Right ventricle myocardium superior (tissue), 1 donor: ENCODE measurements around the gene PRKN. TPM values are rescaled to one million over a fixed set of nuclear protein-coding genes. Genes with fewer than 3 reads are reported as not detected.
A peak's percentile ranks its signal among the peaks of the same experiment; 100 is the strongest.
"Not testable (repeated sequence)": the region's sequence is repeated elsewhere in the genome, so short reads cannot be mapped to it uniquely, and the experiment has no call there.

ENCODE experiments used
- ATAC-seq: fragments of 200-7000 bp; cut with Tn5 transposase; one replicate; pipeline ENCODE4 v1.9.1; 2020; ENCODE audit warnings: mild to moderate bottlenecking; ENCODE audit not compliant: poor library complexity
- DNase-seq: peaks from one replicate; pipeline ENCODE4 v3.0.0-alpha.2; 2020
- intact Hi-C: fragments of 100-400 bp; cut with DNase I; formaldehyde crosslinking; loops from one replicate; pipeline ENCODE4 v1.11.2; 2022
- total RNA-seq: library from RNA; stranded (reverse); fragmentation: NEBNext Ultra II Directional; extraction: Animal tissue kit (Norgen Biotek cat#: 25700); gene quantifications from one replicate; pipeline ENCODE4 v1.2.1, GENCODE V29; 2021
- donor health status: DM: no; HTN: yes; CAD: no; lungs with severe emphysema.

The PRKN gene
- total RNA-seq, 1 donor from 2014 or later = 20.6 TPM

DNA sequence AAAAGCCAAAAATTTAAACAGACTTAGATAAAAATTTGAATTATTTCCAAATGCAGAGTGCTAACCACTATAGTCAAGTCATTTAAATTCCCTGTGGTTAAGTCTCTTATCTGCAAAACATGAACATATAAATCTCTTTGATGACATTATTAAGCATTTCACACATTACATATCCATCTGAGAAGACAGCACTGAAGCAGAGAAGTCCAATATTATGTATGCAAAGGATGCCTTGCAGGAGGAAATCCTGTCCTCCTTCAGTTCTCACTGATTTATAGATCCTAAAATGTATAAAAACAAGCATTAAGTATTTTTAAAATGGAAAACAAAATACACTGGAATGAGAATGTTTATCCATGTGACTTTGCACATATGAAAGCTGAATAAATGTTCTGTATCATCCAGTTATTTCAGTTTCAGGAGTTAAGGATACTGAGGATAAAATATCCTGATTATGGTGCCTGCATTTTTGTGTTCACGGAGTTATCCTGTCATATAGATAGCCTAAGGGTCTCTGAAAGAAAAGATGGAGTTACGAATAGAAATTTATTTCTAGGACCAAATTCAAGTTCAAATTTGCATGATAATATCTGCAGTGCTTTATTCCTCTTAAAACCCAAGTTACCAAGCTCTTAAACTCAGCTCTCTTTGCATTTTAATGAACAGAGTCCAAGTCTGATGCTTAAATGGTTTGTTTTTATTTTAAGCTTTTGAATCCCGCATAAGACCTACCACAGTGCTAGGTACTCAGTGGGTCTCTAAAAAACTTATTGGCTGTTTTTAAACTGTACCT, 145.4 kb downstream of the PRKN start:
- no peak for DNase-seq
- intact Hi-C loops = no loop called here
- ATAC-seq = no peak

DNA sequence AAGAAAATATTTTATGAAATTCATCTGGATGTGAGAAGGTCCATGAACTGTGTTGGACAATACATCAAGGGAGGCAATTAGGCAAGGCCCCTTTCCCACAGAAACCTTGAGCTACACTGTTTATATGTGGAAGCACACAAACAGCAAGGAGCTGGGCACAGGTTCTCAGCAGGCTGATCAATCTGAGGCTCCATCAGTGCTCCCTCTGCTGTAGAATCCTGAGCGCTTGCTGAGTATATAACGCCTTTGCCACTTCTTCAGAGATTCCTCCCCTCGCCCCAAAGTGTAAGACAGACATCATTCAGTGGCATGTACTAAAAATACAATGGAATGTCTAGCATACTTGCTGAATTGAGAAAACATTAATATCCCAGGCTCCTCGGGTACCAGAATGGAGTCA, 146.9 kb downstream of the PRKN start:
- ATAC-seq = no peak
- intact Hi-C loops = no loop called here
- DNase-seq = no peak

DNA sequence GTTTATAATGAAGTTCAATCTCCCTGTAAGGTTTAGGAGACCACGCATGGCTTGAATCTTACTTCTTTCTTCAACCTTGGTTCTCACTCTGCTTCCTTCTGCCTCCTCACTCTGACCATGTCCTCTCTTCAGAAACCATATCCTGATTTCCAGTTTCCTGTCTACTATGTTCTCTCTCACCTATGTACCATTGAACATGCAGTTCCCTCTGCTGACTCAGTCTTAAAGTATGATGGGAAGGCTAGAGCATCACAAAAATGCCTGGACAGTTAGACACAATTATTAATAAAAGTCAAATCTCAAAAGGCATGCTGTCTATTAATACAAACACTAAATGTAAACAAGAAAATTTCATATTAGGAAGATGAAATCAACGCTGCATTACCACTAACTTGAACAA, 151.6 kb downstream of the PRKN start:
- DNase-seq (no peak), ATAC-seq (no peak)
- intact Hi-C loops = no loop called here

DNA sequence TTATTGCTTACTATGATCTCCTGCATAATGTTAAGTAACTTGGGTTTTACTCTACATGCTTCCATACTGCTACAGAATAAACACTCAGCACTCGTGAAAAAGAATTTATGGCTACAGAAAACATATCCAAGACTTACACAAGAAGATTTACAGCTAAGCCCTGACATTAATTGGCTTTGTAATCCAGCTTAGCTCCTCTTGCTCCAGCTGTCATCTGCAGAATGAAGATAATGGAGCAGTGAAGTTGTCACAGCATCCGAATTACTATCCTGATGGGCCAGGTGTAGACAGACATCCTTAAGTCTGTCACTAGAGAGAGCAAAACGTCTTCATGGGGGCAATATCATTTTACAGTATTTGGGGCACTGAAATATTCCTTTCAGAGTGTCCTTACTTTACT, 155.3 kb downstream of the PRKN start:
- ATAC-seq = no peak
- DNase-seq = no peak
- intact Hi-C loops = no loop called here

DNA sequence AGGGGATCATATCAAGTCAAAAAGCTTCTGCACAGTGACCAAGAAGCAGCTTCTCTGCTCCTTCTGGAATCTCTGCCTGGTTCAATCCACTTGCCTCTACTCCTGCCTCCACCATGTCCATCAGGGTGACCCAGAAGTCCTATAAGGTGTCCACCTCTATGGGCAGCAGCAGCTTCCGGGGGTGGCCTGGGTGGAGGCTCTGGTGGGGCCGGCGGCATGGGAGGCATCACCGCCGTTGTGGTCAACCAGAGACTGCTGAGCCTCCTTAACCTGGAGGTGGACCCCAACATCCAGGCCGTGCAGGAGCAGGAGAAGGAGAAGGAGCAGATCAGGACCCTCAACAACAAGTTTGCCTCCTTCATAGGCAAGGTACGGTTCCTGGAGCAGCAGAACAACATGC, 159.3 kb downstream of the PRKN start:
- intact Hi-C loops = no loop called here
- ATAC-seq (no peak), DNase-seq (no peak)

DNA sequence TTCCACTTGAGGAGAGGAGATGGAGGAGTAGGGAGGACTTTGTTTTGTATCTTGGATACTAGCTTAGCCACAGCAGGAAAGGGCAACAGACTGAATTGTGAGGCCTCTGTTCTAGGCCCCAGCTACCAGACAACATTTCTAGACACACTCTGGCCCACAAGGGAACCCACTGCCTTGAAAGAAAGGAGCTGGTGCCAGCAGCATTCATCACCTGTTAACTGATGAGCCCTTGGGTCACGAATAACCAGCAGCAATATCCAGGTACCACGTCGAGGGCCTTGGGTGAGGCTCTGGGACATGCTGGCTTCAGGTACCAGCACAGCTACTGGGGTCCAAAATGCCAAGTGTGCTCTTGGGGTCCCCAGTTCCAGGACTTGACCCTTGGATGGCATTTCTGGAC, 165.5 kb downstream of the PRKN start:
- intact Hi-C loops = no loop called here
- ATAC-seq (no peak), DNase-seq (no peak)

DNA sequence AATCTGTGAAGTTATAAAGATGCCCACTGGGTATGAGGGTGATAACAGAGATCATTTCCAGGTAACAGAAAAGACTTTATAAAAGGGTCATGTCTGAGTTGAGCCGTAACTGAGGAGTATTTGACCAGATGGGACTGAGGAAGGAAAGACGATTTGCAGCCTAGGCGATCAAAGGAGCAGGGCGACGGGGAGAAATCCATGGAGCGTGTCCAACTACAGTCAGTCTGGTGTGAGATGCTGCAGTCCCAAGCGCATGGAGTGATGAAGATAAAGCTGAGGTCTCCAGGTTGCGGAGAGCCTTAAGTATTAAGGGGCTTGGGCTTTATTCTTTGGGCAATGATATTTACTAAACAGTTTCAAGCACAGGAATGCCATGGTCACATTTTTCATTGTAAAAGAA, 166.7 kb downstream of the PRKN start:
- DNase-seq (no peak), ATAC-seq (no peak)
- intact Hi-C loops = no loop called here

DNA sequence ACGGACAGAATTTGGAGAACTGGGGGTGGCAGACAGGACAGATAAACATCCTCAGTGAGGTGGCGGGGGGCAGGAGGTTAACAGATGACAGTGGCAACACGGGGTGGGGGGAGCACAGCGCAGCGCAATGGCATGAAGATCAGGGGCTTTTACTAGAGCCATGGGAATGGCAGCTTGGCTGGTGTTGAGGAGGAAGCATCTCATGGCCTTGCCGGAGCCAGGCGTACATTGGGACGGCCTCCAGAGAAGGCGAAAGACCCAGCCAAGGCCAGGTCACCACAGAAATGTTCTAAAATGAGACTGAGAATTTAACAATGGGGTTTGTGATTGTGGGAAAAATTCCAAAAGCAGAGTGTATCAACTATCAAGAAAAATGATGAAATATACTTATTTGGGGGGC, 173.0 kb downstream of the PRKN start:
- intact Hi-C loops = no loop called here
- DNase-seq (no peak), ATAC-seq (no peak)

DNA sequence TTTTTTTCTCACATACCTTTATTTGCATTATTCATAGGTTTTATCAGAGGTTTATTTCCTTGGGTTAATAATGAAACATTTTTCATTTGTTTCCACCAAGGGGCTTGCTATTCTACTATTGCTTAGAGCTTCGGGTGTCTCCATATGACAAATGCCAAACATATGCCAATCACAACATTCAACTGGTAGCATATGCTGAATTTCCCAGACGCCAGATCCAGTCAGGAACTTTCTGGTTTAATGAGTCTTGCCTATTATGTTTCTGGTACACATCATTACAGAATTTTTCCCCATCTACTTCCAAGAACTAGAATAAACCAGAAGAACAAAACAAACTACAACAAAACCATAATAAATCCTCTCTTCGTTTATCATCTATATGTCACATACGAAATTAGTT, 180.7 kb downstream of the PRKN start:
- intact Hi-C loops = no loop called here
- ATAC-seq (no peak), DNase-seq (no peak)

DNA sequence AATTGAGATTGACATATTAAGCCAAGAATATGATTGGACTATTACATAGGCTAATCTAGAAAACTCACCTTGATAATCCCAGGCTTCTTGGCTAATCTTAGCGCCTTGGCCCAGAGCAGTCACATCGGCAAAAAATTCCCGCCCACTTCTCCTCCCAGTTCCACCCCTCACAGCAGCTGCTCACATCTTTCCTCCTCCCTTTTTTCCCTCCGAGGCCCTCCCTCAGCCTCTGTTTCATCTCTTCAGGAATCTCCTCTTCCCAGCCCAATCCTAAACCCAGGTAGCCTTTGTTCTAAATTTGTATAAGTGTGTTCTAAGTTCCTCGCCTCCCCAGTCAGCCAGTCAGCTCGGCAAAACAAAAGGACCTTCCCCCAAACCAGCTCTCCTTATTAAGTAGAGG, 184.3 kb downstream of the PRKN start:
- no peak for ATAC-seq
- intact Hi-C loops = no loop called here
- DNase-seq = no peak

DNA sequence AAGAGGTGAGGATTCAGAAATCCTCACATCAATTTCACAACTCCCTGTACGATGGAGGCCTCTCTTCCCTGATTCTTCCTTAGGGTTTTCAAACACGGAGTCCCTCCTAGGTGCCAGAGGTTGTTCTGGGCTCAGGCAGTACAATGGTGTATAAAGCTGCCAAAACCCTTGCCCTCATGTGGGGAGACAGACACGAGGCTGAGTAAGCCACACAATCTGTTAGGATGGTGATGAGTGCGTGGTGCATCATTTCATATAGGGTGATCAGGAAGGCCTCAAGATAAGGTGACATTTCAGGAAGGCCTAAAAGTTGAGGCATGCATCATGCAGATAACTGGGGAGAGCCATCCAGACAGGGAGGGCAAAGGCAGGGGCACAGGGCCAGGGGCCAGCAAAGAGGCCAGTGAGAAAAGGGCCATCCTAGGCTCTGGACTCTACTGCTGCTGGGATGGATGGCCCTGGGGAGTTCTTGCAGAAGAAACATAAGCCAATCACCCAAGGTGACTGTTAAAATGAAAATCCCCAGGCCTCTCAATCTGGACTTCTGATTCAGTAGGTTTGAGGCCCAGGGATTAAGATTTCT, 186.5 kb downstream of the PRKN start:
- intact Hi-C loops = no loop called here
- DNase-seq = no peak
- ATAC-seq = no peak

DNA sequence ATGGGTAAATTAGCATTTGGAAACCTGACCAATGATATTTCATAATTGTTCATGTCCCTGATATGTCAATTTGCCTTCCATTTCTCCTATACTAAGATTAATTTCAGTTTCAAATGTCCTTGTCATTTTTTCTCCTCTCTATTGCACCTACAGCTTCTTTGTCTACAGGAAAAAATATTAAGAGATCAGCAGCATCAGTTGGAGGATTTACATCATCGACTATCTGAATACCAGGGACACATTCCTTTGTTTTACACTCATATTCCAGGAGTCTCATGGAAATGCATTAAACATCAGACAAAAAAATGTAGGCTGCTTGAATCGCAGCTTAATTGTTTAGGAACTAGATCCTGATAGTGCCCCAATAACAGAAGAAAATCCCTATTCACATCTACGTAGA, 188.2 kb downstream of the PRKN start:
- intact Hi-C loops = loop anchor here (10.0 kb wide), 1 partner anchor 185 kb away; the partner anchor contains the start of genes PACRG and PRKN
- ATAC-seq (no peak), DNase-seq (no peak)

DNA sequence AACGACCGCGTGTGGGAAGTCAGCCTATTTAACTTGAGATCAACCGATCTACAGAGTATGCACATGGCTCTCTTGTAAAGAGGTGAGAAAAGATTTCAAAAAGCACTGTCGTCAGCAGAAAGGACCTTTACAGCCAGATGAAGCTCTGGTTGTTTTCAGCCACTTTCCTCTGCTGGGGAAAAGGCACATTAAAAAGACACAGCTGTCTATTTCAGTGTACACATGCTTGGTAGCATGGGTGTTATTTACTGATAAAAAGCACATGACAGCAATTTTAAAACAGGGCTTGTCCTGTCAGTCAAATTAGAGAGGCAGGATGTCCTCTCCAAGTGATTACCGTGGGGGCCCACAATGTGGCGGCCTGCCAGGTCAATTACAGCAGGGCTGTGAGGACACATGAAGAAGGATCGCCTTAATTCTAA, 188.9 kb downstream of the PRKN start:
- ATAC-seq = peak; percentile 95
- intact Hi-C loops = loop anchor here (10.0 kb wide), 1 partner anchor 186 kb away; the partner anchor contains the start of genes PACRG and PRKN

DNA sequence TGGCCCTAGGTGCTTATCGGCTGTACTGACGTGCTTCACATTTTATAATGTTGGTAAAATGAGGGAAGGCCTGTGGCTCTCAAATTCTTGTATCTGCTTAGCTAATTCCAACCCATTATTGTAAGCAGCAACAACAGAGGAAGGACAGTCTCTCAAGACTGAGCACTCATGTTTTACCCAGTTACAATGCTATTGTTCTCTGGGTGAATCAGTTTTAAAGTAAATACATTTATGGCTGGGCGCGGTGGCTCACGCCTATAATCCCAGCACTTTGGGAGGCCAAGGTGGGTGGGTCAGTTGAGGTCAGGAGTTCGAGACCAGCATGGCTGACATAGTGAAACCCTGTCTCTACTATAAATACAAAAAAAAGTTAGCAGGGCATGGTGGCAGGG, 194.6 kb downstream of the PRKN start:
- intact Hi-C loops = loop anchor here (10.0 kb wide), 1 partner anchor 192 kb away; the partner anchor contains the start of genes PACRG and PRKN
- DNase-seq (no peak), ATAC-seq (no peak)

More for the DNA sequence above, 188.9 kb downstream of the PRKN start:
- peak; percentile 90 for DNase-seq

DNA sequence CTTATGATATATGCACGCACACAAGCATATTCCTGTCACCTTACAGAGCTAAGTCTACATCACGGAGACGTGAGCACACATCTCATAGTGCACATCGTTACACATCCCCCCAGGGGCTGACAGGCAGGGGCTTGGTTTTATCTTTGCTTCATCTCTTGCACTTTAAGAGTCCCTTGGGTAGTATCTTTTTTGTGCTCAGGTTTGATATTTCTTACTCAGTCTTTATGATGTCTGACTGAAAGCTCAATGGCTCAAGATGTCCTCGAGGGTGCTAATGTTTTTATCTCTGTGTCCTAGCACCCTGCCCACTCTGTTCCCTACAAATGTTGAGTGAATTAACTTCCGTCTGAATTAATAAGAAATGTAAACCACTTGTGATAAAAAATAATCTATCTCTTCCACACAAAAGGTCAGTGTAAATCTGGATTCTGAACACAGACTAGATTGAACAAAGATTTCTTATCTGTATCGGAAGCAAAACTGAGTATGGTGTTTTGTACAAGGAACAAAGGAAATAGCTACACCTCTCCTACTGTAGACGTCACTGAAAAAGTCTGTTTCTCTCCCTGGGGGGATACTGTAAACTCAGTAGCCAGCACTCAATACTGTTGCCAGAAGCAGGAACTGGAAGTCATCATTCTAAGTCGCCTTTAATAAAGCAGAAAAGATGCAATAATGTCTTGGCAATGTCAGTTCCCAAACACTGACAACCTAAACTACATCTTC, 195.1 kb downstream of the PRKN start:
- no peak for DNase-seq
- ATAC-seq = peak; percentile 19
- intact Hi-C loops = loop anchor here (10.0 kb wide), 1 partner anchor 192 kb away; the partner anchor contains the start of genes PACRG and PRKN

DNA sequence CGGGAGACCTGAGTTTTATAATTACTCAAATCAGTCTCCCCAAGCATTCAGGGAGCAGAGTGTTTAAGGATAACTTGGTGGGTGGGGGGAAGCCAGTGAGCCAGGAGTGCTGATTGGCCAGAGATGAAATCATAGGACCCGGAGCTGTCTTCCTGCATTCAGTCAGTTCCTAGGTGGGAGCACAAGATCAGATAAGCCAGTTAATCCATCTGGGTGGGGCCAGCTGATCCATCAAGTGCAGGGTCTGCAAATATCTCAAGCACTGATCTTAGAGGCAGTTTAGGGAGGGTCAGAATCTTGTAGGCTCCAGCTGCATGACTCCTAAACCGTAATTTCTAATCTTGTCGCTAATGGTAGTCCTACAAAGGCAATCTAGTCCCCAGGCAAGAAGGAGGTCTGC, 196.2 kb downstream of the PRKN start:
- not testable (repeated sequence) for ATAC-seq, DNase-seq
- intact Hi-C loops = loop anchor here (10.0 kb wide), 1 partner anchor 193 kb away; the partner anchor contains the start of genes PACRG and PRKN

DNA sequence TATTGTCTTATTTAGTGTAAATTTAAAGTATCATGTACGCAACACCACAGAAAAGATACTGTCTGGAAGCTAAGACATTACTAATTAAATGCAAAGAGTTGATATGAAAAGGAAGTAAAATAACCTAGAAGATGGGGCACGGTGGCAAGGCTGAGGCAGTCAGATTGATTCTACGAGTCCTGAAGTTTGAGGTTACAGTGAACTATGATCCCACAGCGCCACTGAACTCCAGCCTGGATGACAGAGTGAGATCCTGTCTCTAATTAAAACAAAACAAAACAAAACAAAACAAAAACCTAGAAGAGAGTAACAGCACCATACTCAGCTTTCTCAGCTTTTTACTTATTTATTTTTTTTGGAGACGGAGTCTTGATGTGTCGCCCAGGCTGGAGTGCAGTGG, 199.0 kb downstream of the PRKN start:
- ATAC-seq = no peak
- intact Hi-C loops = no loop called here
- no peak for DNase-seq

DNA sequence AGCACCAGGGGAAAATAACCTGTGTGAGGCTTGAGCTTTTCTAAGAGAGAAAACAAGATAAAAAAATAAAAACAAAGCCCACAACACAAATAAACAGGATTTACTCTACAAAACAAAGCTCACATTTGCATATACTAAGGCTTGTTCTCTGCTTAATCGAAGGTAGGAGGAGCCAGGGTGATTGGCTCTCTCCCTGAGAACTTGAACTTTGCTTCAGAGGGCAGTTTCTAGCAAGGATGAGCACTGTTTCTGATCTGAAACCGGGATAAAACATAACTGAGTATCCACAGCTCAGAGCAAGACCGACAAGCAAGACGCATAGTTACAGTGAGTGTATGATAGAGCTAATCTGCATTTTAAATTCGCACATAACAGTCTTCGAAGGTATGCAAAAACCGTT, 200.6 kb downstream of the PRKN start:
- no peak for DNase-seq
- intact Hi-C loops = no loop called here
- no peak for ATAC-seq

DNA sequence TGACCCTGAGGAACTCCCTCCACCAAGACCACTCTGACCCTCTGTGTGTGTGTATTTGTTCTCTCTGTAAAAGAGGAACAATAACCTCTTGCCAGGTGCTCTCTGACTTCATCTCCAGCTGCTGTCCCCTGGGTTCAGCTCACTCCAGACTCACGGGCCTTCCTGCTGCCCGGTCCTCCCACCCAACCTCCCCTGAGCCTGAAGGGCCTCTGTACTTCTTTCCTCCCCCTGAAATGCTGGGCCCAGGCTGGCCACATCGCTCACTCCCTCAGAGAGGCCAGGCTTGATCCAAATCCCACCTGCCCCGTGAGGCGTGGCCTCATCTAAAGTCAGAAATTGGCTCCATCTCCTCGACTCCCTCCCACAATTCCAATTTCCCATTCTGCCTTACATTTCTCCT, 202.4 kb downstream of the PRKN start:
- ATAC-seq = no peak
- intact Hi-C loops = no loop called here
- DNase-seq = no peak

DNA sequence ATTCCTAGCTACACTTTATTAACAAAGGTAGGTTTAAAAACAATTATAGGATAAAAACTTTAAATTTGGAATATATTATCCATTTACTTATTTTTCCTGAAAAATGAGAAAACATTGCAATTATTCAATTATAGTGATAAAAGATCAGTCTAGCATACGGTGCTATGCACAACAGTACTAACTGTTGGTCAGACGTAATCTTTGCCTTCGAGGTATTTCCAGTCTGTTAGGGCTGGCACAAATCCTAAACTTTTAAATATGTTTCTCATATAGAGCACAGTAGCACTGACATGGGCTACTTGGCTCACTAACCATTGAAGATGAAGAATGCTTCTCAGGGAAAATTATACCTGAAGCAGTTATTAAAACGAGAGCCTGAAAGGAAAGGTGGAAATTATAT, 214.8 kb downstream of the PRKN start:
- intact Hi-C loops = no loop called here
- no peak for ATAC-seq
- no peak for DNase-seq
